Measurements from ENCODE around the gene DMC1. TPM values are rescaled to one million over a fixed set of nuclear protein-coding genes. Genes with fewer than 3 reads are reported as not detected.

Gene DMC1
- total RNA-seq, 1 experiment from 2014 or later: 6.8 TPM

DNA sequence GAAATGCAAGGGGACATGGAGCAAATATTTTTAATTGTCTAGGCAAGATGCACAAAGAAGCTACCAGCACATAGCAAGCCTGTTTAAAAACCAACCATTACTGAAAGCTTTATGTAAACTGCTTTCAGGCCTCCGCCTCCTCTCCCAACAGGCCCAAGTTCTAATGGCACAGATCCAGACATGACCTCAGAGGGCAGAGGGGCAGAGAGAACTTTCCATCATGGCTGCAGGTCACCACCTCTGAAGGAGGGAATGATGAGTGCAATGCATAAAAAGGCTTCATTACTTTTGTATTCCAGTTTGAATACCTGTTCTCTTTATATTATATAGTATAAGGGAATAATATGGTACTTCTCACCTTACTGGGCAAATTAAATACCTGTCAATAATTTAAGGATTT is 79.1 kb downstream of the DMC1 start:
- Mint-ChIP-seq H3K4me3 (no peak overlapping the region), H3K36me3 (ENCODE audit: insufficient read depth in 1 of 3, low read depth in 3 of 3) (peaks cover 80 to 95% (median 93%) of the 10 kb centered on the region in 3 experiments)
- DNase-seq: no peak

More for the DNA sequence above, 79.1 kb downstream of the DMC1 start:
- WGBS (ENCODE audit: extremely low coverage, insufficient read length, low lambda C conversion rate): no CpG with 5 or more reads among the region's 1 CpG
- Histone ChIP-seq H4K20me1 (ENCODE audit: control insufficient read depth, insufficient read depth, insufficient read length) (no peaks in the 10 kb centered on the region), H3K23me2 (ENCODE audit: insufficient read length, low read depth, low read length, poor library complexity, severe bottlenecking) (no peaks in the 10 kb centered on the region), H3K4me1 (ENCODE audit: insufficient read depth, low read length) (no peaks in the 10 kb centered on the region), H3K27me3 (ENCODE audit: insufficient read depth, low read length) (no peaks in the 10 kb centered on the region), H3K9me3 (ENCODE audit: control insufficient read depth, low read depth, low read length) (no peaks in the 10 kb centered on the region), H3K27ac (ENCODE audit: insufficient read length, low read depth, low read length) (no peak overlapping the region), H3K4ac (ENCODE audit: low read depth, low read length) (no peak overlapping the region), H2BK20ac (ENCODE audit: low read depth, low read length, poor library complexity, severe bottlenecking) (no peak overlapping the region), H3K9ac (ENCODE audit: extremely low read depth, insufficient read length, low read length) (no peak overlapping the region), H3K4me2 (ENCODE audit: insufficient read depth, insufficient read length, low read length) (no peak overlapping the region), H2BK15ac (ENCODE audit: low read depth, low read length) (no peak overlapping the region), H3T11ph (ENCODE audit: low read length) (no peak overlapping the region), H2BK12ac (ENCODE audit: insufficient read length, low read depth, low read length) (no peak overlapping the region), H2AFZ (ENCODE audit: low read length) (no peak overlapping the region), H4K5ac (ENCODE audit: insufficient read length, low read depth, low read length) (no peak overlapping the region), H3K79me2 (ENCODE audit: insufficient read depth, low read length) (no peaks in the 10 kb centered on the region), H2BK5ac (ENCODE audit: insufficient read length, low read length) (no peak overlapping the region), H3K56ac (ENCODE audit: insufficient read length, low read depth, low read length) (no peak overlapping the region), H3K23ac (ENCODE audit: insufficient read length, low read depth, low read length) (no peak overlapping the region), H3K79me1 (ENCODE audit: insufficient read depth, low read depth, low read length, poor library complexity, severe bottlenecking) (no peaks in the 10 kb centered on the region), H4K8ac (replicated peaks; ENCODE audit: insufficient read length, low read depth, low read length) (no peak overlapping the region), H2BK120ac (ENCODE audit: low read depth, low read length, poor library complexity, severe bottlenecking) (no peak overlapping the region), H2AK5ac (ENCODE audit: insufficient read length, low read length) (no peak overlapping the region), H3K14ac (ENCODE audit: insufficient read depth, low read length) (no peak overlapping the region), H3K18ac (ENCODE audit: insufficient read length, low read depth, low read length) (no peak overlapping the region), H4K91ac (ENCODE audit: insufficient read length, low read depth, low read length) (no peak overlapping the region)
- Mint-ChIP-seq H3K27me3 (ENCODE audit: low read depth) (no peaks in the 10 kb centered on the region; the same call in 1 of the 2 replicates), H3K4me1 (peaks cover 19 to 41% of the 10 kb centered on the region in 2 experiments), H3K9me3 (no peaks in the 10 kb centered on the region), H3K27ac (peak overlapping the region; percentile 60 to 97 (median 94); a peak in 6 of 7 replicates)
- TF ChIP-seq, protein P1, sequence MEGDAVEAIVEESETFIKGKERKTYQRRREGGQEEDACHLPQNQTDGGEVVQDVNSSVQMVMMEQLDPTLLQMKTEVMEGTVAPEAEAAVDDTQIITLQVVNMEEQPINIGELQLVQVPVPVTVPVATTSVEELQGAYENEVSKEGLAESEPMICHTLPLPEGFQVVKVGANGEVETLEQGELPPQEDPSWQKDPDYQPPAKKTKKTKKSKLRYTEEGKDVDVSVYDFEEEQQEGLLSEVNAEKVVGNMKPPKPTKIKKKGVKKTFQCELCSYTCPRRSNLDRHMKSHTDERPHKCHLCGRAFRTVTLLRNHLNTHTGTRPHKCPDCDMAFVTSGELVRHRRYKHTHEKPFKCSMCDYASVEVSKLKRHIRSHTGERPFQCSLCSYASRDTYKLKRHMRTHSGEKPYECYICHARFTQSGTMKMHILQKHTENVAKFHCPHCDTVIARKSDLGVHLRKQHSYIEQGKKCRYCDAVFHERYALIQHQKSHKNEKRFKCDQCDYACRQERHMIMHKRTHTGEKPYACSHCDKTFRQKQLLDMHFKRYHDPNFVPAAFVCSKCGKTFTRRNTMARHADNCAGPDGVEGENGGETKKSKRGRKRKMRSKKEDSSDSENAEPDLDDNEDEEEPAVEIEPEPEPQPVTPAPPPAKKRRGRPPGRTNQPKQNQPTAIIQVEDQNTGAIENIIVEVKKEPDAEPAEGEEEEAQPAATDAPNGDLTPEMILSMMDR (conservative IDR thresholded peaks at IDR 0.05): no peak
